ENCODE data around the gene ADGB.

GRCh38 chr6:146790561-146791091 lies 191.9 kb downstream of the ADGB start:
- TF ChIP-seq GABPA (IDR thresholded peaks at IDR 0.05 in 1 of 2, conservative IDR thresholded peaks at IDR 0.05 in 1 of 2): no peak
- no peak for TF ChIP-seq CTCF (IDR thresholded peaks at IDR 0.05; ENCODE audit: low read depth, low read length, missing input control)
- no peak for TF ChIP-seq FOXA1 (IDR thresholded peaks at IDR 0.05)
